DMS153 (cell line): Measurements from ENCODE around the gene RIMKLA.

Source experiments
- DNase-seq: peaks from one replicate; lab custom pipeline; 2025; lab: John Stamatoyannopoulos, UW

The RIMKLA gene

GRCh38 chr1:42380586-42381279 is at the start of gene RIMKLA:
TSS of gene RIMKLA (plus strand) at chr1:42380792. CDS start at chr1:42380935, 143 bp downstream.
- peak; percentile 76 for DNase-seq

- DNase-seq, result no peak
Measured at GRCh38 chr1:42332877-42333276, 47.7 kb upstream of the RIMKLA start.

GRCh38 chr1:42333662-42334239 is 46.8 kb upstream of the RIMKLA start:
- DNase-seq, result no peak

GRCh38 chr1:42334240-42335049 is 46.1 kb upstream of the RIMKLA start:
- DNase-seq, result peak; percentile 69

- peak; percentile 98 for DNase-seq
Measured at GRCh38 chr1:42335050-42335808, 45.4 kb upstream of the RIMKLA start, which contains the start of gene FOXJ3. TSS of gene FOXJ3 (minus strand) at chr1:42335235. CDS start at chr1:42311093, 24,142 bp downstream.

GRCh38 chr1:42335809-42336518 is 44.6 kb upstream of the RIMKLA start:
- DNase-seq, result peak; percentile 88

- no peak for DNase-seq
Measured at GRCh38 chr1:42336978-42337377, 43.6 kb upstream of the RIMKLA start.

- peak; percentile 100 for DNase-seq
Measured at GRCh38 chr1:42340093-42340492, 40.5 kb upstream of the RIMKLA start.

GRCh38 chr1:42340901-42341300 is 39.7 kb upstream of the RIMKLA start:
- peak; percentile 98 for DNase-seq

GRCh38 chr1:42343049-42343448 is 37.5 kb upstream of the RIMKLA start:
- DNase-seq, result no peak

GRCh38 chr1:42348498-42348897 is 32.1 kb upstream of the RIMKLA start:
- no peak for DNase-seq

GRCh38 chr1:42350086-42350485 is 30.5 kb upstream of the RIMKLA start:
- DNase-seq, result no peak

- DNase-seq, result no peak
Measured at GRCh38 chr1:42358791-42359190, 21.8 kb upstream of the RIMKLA start.

- no peak for DNase-seq
Measured at GRCh38 chr1:42359466-42359865, 21.1 kb upstream of the RIMKLA start.

GRCh38 chr1:42364089-42364488 is 16.5 kb upstream of the RIMKLA start:
- no peak for DNase-seq

- no peak for DNase-seq
Measured at GRCh38 chr1:42364542-42364941, 16.1 kb upstream of the RIMKLA start.

- no peak for DNase-seq
Measured at GRCh38 chr1:42365118-42365517, 15.5 kb upstream of the RIMKLA start.

- no peak for DNase-seq
Measured at GRCh38 chr1:42368096-42368795, 12.3 kb upstream of the RIMKLA start.

- no peak for DNase-seq
Measured at GRCh38 chr1:42369471-42369870, 11.1 kb upstream of the RIMKLA start.

GRCh38 chr1:42370876-42371549 is 9.6 kb upstream of the RIMKLA start:
- no peak for DNase-seq
